GM21381 (cell line): Measurements from ENCODE around the gene UBFD1.
"Not testable (repeated sequence)": the region's sequence is repeated elsewhere in the genome, so short reads cannot be mapped to it uniquely, and the experiment has no call there.

Experiments
- ATAC-seq: cut with Tn5 transposase; IDR thresholded peaks from one replicate; pipeline ENCODE4 v1.9.1; 2021; ENCODE audit warnings: mild to moderate bottlenecking, moderate library complexity; ENCODE audit not compliant: unreplicated experiment

The UBFD1 gene

GRCh38 chr16:23556881-23557778, at the start of gene UBFD1, which contains the start of gene EARS2:
UBFD1 (plus strand) TSS chr16:23557727; CDS start chr16:23557743, 16 bp downstream.
EARS2 (minus strand) TSS chr16:23557350; CDS start chr16:23557343, 7 bp downstream.
- peak; percentile 88 for ATAC-seq

DNA sequence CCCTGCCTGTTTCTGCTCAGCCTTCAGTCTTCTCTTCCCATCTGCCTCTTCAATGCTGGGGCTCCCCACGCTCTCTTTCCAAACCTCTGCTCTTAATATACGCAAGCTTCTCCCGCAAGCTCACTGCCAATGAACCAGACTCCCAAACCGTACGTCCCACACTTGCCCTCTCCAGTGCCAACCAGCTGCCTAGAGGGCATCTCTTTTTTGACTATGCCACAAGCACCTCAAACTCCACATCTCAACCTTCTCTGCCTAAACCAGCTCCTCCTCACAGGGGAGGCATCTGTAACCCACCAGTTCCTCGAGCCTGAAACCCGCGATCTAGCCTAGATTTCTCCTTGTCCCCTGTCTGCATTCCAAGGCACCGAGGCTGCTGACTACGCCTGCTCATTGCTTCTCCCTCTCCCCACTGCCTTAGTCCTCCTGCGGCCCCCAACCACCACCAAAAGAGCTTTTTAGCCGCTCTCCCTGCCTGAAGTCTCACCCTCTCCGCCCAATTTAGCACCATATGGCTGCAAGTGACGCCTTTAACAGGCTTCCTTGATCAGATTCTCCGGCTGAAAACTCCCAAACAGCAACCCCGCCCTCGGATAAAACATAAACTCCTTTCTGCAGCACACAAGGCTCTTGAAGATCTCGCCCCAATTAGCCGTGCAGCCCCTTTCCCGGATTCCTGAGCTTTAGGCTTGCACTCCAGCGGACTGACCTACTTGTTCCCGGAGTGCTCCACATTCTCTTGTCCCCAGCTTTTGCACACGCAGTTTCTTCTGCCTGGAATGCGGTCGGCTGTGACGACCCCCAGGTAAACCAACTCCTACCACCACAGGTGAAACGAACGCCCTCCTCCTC, 48.7 kb upstream of the UBFD1 start:
- ATAC-seq: no peak

DNA sequence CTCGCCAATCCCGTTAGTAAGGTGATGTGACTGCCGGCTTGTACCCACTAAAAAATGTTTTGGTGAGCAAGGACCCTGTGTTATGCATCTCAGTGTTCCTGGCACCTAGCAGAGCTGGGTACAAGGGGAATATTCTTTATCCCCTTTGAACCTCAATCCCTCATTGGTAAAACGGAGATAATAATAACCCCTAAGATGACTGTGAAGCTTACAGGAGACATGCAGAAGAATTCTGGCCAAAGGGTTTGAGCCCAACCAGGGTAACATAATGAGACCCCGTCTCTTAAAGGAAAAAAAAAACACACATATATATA, 48.1 kb upstream of the UBFD1 start:
- ATAC-seq: no peak

DNA sequence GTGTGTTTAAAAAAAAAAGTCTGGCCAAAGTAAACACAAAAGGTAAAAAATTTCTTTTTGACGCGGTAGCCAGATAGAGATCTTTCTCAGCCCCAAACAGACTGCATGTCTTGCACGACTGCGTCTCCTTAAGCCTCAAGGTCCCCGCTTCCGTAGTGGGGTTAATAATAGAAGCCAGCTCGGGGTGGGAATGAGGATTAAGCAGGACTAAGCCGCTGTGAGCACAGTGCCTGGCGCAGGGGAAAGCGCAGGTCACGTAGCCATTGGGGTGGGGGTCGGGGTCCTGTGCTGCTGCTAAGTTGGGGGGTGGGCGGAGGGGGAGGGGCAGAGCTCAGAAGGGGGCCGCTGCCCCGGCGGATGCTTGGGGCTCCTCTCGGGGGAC, 47.8 kb upstream of the UBFD1 start:
- ATAC-seq: peak; percentile 10

- peak; percentile 61 for ATAC-seq
Measured at GRCh38 chr16:23510164-23510914, 47.2 kb upstream of the UBFD1 start, which contains the start of gene GGA2. GGA2 (minus strand) TSS chr16:23510494; CDS start chr16:23510411, 83 bp downstream.

- not testable (repeated sequence) for ATAC-seq
Measured at GRCh38 chr16:23510915-23511270, 46.6 kb upstream of the UBFD1 start.

DNA sequence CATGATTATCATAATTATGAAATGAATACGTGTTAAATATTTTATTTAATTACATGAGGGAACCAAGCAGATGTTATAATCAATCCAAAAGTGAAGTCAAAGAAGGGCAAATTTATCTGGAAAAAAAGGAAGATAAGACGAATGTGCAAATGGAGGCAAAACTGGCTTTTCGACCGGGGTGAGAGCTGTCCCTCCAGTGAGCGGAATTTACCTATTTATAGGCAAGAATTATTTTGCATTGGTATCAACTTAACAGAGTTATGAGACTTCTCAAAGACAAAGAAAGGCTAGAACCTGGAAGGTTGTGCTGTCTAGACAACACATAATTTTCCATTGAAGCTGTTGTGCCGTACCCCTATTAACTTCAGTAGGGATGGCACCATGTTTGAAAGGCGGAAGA, 45.8 kb upstream of the UBFD1 start:
- no peak for ATAC-seq

DNA sequence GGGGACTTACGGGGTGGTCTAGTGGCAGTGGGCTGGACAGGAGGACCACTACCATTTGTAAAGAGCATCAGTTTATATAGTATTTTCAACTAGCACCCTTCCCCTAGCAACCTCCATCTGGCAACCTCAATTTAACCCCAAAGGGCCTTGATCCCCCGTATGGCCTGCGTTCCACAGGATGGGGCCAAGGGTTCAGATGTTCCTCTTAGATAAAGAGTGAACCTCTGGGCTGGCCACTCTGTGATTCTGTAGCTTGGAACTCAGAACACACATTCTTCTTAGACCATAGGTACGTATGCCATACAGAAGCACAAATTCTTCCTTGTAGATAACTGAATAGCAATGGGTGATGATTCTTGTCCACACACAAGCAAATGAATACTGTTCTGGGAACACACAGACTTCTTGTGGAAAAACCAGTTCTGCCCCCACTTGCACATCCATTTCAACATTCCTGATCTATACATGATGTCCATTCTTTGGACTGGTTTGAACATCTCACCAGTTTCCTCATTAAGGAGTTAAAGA, 45.3 kb upstream of the UBFD1 start:
- no peak for ATAC-seq

DNA sequence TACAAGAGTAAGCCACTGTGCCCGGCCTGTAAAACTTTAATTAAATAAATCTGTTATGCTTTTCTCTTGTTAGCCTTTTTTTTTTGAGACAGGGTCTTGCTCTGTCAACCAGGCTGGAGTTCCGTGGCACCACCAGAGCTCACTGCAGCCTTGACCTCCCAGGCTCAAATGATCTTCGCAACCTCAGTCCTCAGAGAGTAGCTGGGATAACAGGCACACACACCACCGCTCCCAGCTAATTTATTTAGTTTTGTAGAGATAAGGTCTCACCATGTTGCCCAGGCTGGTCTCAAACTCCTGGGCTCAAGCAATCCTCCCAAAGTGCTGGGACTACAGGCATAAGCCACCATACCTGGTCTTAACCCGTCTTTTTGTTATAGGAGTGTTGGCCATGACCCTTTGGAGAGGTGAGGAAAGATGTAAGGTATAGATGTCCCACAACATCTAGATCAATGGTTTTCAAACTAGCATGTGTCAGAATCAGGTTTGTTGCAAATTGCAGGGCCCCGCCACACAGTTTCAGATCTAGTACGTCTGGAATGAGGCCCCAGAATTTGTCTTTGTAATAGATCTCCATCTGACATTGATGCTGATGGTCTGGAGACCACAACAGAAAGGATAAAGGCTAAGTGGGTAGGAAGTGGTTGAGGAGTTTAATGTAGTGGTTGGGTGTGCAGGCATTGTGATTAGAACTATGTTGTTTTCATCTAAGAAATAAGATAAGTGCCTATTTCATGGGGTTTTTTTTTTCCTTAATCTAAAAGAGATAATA, 43.0 kb upstream of the UBFD1 start:
- no peak for ATAC-seq

DNA sequence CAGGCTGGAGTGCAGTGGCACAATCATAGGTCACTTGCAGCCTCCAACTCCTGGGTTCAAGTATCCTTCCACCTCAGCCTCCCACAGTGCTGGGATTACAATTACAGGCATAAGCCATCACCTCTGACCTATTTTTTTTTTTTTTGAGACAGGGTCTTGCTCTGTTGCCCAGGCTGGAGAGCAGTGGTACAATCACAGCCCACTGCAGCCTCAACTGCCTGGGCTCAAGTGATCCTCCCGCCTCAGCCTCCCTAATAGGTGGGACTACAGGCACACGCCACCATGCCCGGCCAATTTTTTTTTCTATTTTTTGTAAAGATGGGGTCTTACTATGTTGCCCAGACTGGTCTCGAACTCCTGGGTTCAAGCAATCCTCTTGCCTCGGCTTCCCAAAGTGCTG, 41.6 kb upstream of the UBFD1 start:
- ATAC-seq: no peak

- no peak for ATAC-seq
Measured at GRCh38 chr16:23516366-23517137, 41.0 kb upstream of the UBFD1 start.

GRCh38 chr16:23518435-23518891, 39.1 kb upstream of the UBFD1 start:
- peak; percentile 52 for ATAC-seq

DNA sequence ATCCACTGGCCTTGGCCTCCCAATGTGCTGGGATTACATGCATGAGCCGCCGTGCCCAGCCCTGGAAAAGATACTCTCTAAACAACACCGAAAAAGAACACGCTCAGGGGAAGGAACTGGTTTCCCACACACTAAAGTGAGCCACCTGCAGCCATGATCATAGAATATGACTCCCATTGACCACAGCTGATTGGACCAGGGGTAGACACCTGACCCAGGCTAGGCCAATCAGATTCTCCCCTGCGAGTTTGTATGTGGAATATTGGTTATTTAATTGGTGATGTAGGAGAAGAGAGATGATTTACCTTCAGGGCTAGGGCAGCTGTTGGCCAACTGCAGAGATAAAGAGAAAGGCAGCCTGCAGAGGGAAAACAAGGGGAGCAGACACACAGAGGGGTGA, 38.2 kb upstream of the UBFD1 start:
- ATAC-seq: no peak

GRCh38 chr16:23520500-23520899, 37.0 kb upstream of the UBFD1 start:
- no peak for ATAC-seq

GRCh38 chr16:23521037-23521743, 36.3 kb upstream of the UBFD1 start:
- no peak for ATAC-seq

DNA sequence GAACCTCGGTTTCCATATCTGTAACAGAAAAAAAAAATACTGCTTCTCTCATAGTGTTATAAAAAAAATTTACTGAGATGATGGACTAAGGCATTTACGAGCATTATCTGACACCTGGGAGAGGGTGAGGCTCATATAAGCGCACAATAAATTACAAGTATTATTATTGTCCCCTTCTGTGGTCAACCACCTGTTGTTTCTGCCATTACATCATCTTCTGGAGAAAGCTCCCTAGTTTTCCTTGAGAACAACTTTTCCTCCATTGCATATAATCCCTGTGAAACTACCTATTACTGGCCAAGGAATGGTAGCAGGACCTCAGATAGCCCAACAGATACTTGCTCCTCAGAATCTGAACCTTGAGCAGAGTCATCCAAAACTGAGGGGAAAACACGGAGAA, 35.6 kb upstream of the UBFD1 start:
- ATAC-seq: no peak

DNA sequence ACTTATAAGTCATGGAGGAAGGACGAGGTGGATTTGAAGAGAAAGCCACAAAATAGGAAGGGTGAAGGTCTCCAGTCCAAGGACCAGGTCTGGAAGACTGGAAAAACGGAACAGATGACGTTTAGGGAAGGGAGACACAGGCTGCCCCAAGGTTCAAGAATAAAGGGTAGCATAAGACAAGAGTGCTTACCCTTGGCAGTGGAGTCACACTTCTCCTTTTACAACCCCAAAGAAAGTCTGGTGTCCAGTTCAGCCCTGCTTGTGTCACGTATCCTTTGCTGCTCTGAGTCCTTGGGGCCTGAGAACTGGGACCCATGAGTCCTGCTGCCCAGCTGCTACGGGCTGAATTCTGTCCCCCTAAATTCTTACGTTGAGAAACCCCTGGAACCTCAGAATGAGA, 34.2 kb upstream of the UBFD1 start:
- no peak for ATAC-seq

DNA sequence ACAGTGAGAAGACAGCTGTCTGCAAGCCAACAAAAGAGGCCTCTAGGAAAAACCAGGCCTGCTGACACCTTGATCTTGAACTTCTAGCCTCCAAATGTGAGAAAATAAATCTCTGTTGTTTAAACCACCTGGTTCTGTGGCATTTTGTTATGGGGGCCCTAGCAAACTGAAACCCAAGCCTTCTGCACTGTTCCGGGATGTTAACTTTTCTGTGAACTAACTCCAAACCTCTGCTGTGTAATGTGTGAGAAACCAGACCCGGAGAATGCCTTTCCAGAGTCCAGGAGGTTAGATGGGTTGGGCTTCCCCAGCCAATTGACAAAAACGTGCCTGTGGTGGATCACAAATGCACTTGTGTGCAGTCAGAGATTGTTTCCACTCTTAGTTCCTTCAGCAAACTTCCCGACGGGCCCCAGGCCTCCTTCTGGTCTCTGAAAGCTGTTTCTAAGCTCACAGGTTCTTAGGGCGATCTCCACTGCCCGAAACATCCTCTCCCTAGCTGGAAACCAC, 33.6 kb upstream of the UBFD1 start:
- no peak for ATAC-seq
